NCI-H748 (cell line): ENCODE measurements around the gene CCSER2.
"Not testable (repeated sequence)": the region's sequence is repeated elsewhere in the genome, so short reads cannot be mapped to it uniquely, and the experiment has no call there.

Experiments
- DNase-seq: peaks from one replicate; lab custom pipeline; 2025; ENCODE audit not compliant: unreplicated experiment; lab: John Stamatoyannopoulos, UW

The CCSER2 gene

GRCh38 chr10:84347575-84348002 is 19.2 kb downstream of the CCSER2 start:
- DNase-seq: not testable (repeated sequence)

GRCh38 chr10:84348447-84348846 is 20.1 kb downstream of the CCSER2 start:
- no peak for DNase-seq

- DNase-seq: no peak
Measured at GRCh38 chr10:84348860-84349259, 20.5 kb downstream of the CCSER2 start.

GRCh38 chr10:84352251-84352842 is 24.0 kb downstream of the CCSER2 start:
- DNase-seq: peak; percentile 52

- peak; percentile 83 for DNase-seq
Measured at GRCh38 chr10:84353052-84353803, 24.8 kb downstream of the CCSER2 start.

- no peak for DNase-seq
Measured at GRCh38 chr10:84354623-84355022, 26.2 kb downstream of the CCSER2 start.

GRCh38 chr10:84355106-84355505 is 26.7 kb downstream of the CCSER2 start:
- DNase-seq: no peak

- no peak for DNase-seq
Measured at GRCh38 chr10:84356928-84357327, 28.5 kb downstream of the CCSER2 start.

GRCh38 chr10:84358743-84359142 is 30.4 kb downstream of the CCSER2 start:
- no peak for DNase-seq

GRCh38 chr10:84360637-84361365 is 32.4 kb downstream of the CCSER2 start:
- no peak for DNase-seq

- DNase-seq: no peak
Measured at GRCh38 chr10:84365335-84365881, 37.0 kb downstream of the CCSER2 start.

GRCh38 chr10:84366041-84366440 is 37.7 kb downstream of the CCSER2 start:
- DNase-seq: no peak

GRCh38 chr10:84367256-84367655 is 38.9 kb downstream of the CCSER2 start:
- no peak for DNase-seq

- no peak for DNase-seq
Measured at GRCh38 chr10:84368828-84369227, 40.4 kb downstream of the CCSER2 start.

- DNase-seq: no peak
Measured at GRCh38 chr10:84370283-84370682, 41.9 kb downstream of the CCSER2 start.

- no peak for DNase-seq
Measured at GRCh38 chr10:84371944-84372343, 43.6 kb downstream of the CCSER2 start.

- DNase-seq: no peak
Measured at GRCh38 chr10:84373000-84373399, 44.6 kb downstream of the CCSER2 start.

GRCh38 chr10:84374455-84374854 is 46.1 kb downstream of the CCSER2 start:
- DNase-seq: no peak

- peak; percentile 53 for DNase-seq
Measured at GRCh38 chr10:84375011-84375410, 46.6 kb downstream of the CCSER2 start.

- DNase-seq: no peak
Measured at GRCh38 chr10:84375881-84376280, 47.5 kb downstream of the CCSER2 start.

- no peak for DNase-seq
Measured at GRCh38 chr10:84388148-84388547, 59.8 kb downstream of the CCSER2 start.

GRCh38 chr10:84390364-84390763 is 62.0 kb downstream of the CCSER2 start:
- no peak for DNase-seq
